ENCODE measurements around the gene ENTPD8. TPM values are rescaled to one million over a fixed set of nuclear protein-coding genes. Genes with fewer than 3 reads are reported as not detected.

ENTPD8 gene
- total and polyA plus RNA-seq, 2 of the 13 experiments (the other 11 are each of a cell fraction or from before 2014, with no cell fraction given): 0.26 to 0.44 TPM

GRCh38 chr9:137441289-137441934 lies at the start of gene ENTPD8 (continued):
- TF ChIP-seq HDAC6 (IDR thresholded peaks at IDR 0.05; ENCODE audit: low read depth, low read length): no peak
- no peak for TF ChIP-seq NR2F6 (IDR thresholded peaks at IDR 0.05)
- TF ChIP-seq NR2F6 (CRISPR knock-in tag; IDR thresholded peaks at IDR 0.05): peak; percentile 74
- TF ChIP-seq, protein P1, sequence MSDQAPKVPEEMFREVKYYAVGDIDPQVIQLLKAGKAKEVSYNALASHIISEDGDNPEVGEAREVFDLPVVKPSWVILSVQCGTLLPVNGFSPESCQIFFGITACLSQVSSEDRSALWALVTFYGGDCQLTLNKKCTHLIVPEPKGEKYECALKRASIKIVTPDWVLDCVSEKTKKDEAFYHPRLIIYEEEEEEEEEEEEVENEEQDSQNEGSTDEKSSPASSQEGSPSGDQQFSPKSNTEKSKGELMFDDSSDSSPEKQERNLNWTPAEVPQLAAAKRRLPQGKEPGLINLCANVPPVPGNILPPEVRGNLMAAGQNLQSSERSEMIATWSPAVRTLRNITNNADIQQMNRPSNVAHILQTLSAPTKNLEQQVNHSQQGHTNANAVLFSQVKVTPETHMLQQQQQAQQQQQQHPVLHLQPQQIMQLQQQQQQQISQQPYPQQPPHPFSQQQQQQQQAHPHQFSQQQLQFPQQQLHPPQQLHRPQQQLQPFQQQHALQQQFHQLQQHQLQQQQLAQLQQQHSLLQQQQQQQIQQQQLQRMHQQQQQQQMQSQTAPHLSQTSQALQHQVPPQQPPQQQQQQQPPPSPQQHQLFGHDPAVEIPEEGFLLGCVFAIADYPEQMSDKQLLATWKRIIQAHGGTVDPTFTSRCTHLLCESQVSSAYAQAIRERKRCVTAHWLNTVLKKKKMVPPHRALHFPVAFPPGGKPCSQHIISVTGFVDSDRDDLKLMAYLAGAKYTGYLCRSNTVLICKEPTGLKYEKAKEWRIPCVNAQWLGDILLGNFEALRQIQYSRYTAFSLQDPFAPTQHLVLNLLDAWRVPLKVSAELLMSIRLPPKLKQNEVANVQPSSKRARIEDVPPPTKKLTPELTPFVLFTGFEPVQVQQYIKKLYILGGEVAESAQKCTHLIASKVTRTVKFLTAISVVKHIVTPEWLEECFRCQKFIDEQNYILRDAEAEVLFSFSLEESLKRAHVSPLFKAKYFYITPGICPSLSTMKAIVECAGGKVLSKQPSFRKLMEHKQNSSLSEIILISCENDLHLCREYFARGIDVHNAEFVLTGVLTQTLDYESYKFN (CRISPR knock-in tag; conservative IDR thresholded peaks at IDR 0.05): peak; percentile 91
- no peak for TF ChIP-seq RFX3 (CRISPR knock-in tag; IDR thresholded peaks at IDR 0.05)
- 0 out of 2 replicates have a peak, but pooled peaks have one; percentile 30 for TF ChIP-seq ZNF142 (CRISPR knock-in tag; IDR thresholded peaks at IDR 0.05)
- peak; percentile 78; the same call in 1 of the 2 replicates for TF ChIP-seq MTA1 (CRISPR knock-in tag; IDR thresholded peaks at IDR 0.05; ENCODE audit: borderline replicate concordance)
- 0 out of 2 replicates have a peak, but pooled peaks have one; percentile 3 for TF ChIP-seq ZBTB38 (CRISPR knock-in tag; IDR thresholded peaks at IDR 0.05)
- TF ChIP-seq ZNF124 (CRISPR knock-in tag; IDR thresholded peaks at IDR 0.05): no peak
- TF ChIP-seq PHF8 (CRISPR knock-in tag; IDR thresholded peaks at IDR 0.05): peak; percentile 36; the same call in 1 of the 2 replicates
- TF ChIP-seq HNRNPL (IDR thresholded peaks at IDR 0.05; ENCODE audit: low read depth, low read length): 0 out of 2 replicates have a peak, but pooled peaks have one; percentile 31
- no peak for TF ChIP-seq GMEB2 (CRISPR knock-in tag; IDR thresholded peaks at IDR 0.05; ENCODE audit: low read depth)
- 0 out of 2 replicates have a peak, but pooled peaks have one; percentile 39 for TF ChIP-seq KDM2A (CRISPR knock-in tag; IDR thresholded peaks at IDR 0.05; ENCODE audit: borderline replicate concordance, low read depth)
- peak; percentile 55; the same call in 1 of the 2 replicates for TF ChIP-seq ZMYM4 (CRISPR knock-in tag; IDR thresholded peaks at IDR 0.05)
- peak; percentile 68; the same call in 1 of the 2 replicates for TF ChIP-seq HOXA3 (CRISPR knock-in tag; IDR thresholded peaks at IDR 0.05)
- TF ChIP-seq, protein P2, sequence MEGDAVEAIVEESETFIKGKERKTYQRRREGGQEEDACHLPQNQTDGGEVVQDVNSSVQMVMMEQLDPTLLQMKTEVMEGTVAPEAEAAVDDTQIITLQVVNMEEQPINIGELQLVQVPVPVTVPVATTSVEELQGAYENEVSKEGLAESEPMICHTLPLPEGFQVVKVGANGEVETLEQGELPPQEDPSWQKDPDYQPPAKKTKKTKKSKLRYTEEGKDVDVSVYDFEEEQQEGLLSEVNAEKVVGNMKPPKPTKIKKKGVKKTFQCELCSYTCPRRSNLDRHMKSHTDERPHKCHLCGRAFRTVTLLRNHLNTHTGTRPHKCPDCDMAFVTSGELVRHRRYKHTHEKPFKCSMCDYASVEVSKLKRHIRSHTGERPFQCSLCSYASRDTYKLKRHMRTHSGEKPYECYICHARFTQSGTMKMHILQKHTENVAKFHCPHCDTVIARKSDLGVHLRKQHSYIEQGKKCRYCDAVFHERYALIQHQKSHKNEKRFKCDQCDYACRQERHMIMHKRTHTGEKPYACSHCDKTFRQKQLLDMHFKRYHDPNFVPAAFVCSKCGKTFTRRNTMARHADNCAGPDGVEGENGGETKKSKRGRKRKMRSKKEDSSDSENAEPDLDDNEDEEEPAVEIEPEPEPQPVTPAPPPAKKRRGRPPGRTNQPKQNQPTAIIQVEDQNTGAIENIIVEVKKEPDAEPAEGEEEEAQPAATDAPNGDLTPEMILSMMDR (CRISPR knock-in tag; IDR thresholded peaks at IDR 0.05): peak; percentile 18; the same call in 1 of the 2 replicates
